ENCODE measurements around the gene LSM4.

The LSM4 gene

GRCh38 chr19:18291590-18292461 is 31.1 kb downstream of the LSM4 start:
- peak; percentile 74 for DNase-seq

GRCh38 chr19:18291019-18291524 is 31.8 kb downstream of the LSM4 start:
- no peak for DNase-seq

- peak; percentile 66 for DNase-seq
Observed at GRCh38 chr19:18290302-18291018, 32.4 kb downstream of the LSM4 start.

- DNase-seq: no peak
Observed at GRCh38 chr19:18289471-18290301, 33.2 kb downstream of the LSM4 start.

- no peak for DNase-seq
Observed at GRCh38 chr19:18287836-18288772, 34.8 kb downstream of the LSM4 start.

- DNase-seq: no peak
Observed at GRCh38 chr19:18286973-18287635, 35.8 kb downstream of the LSM4 start.

- DNase-seq: peak; percentile 34
Observed at GRCh38 chr19:18284712-18285360, 38.0 kb downstream of the LSM4 start.

- DNase-seq: no peak
Observed at GRCh38 chr19:18283338-18283737, 39.5 kb downstream of the LSM4 start.

- DNase-seq: no peak
Observed at GRCh38 chr19:18282788-18283141, 40.1 kb downstream of the LSM4 start.

GRCh38 chr19:18282021-18282787 is 40.7 kb downstream of the LSM4 start:
- no peak for DNase-seq

GRCh38 chr19:18281082-18282020 is 41.5 kb downstream of the LSM4 start, which contains the start of gene JUND:
Gene JUND, minus strand, starts transcription at chr19:18281622. Its CDS starts 138 bp downstream, at chr19:18281484.
- peak; percentile 95 for DNase-seq

- DNase-seq: peak; percentile 74
Observed at GRCh38 chr19:18280247-18281081, 42.4 kb downstream of the LSM4 start.

- DNase-seq: peak; percentile 88
Observed at GRCh38 chr19:18279516-18280246, 43.2 kb downstream of the LSM4 start.

GRCh38 chr19:18279266-18279515 is 43.7 kb downstream of the LSM4 start:
- no peak for DNase-seq

- DNase-seq: peak; percentile 41
Observed at GRCh38 chr19:18278521-18279265, 44.2 kb downstream of the LSM4 start.

GRCh38 chr19:18274781-18275356 is 48.0 kb downstream of the LSM4 start:
- no peak for DNase-seq
